GM18951 (cell line): ENCODE results near the gene FAM98A.

Experiments
- POLR2A ChIP-seq: IDR thresholded peaks from 4 replicates; pipeline ENCODE4 v1.6.1; 2011; ENCODE audit warnings: mild to moderate bottlenecking; ENCODE audit not compliant: insufficient read length, insufficient read depth; ENCODE audit errors: extremely low read depth
- in situ Hi-C: fragments of 300-500 bp; cut with MboI; formaldehyde crosslinking; loops from one replicate; pipeline ENCODE4 v1.12.0; 2022; ENCODE audit warnings: low sequenced_read_pairs, mixed read lengths, inconsistent platforms; ENCODE audit not compliant: unreplicated experiment

FAM98A gene

DNA sequence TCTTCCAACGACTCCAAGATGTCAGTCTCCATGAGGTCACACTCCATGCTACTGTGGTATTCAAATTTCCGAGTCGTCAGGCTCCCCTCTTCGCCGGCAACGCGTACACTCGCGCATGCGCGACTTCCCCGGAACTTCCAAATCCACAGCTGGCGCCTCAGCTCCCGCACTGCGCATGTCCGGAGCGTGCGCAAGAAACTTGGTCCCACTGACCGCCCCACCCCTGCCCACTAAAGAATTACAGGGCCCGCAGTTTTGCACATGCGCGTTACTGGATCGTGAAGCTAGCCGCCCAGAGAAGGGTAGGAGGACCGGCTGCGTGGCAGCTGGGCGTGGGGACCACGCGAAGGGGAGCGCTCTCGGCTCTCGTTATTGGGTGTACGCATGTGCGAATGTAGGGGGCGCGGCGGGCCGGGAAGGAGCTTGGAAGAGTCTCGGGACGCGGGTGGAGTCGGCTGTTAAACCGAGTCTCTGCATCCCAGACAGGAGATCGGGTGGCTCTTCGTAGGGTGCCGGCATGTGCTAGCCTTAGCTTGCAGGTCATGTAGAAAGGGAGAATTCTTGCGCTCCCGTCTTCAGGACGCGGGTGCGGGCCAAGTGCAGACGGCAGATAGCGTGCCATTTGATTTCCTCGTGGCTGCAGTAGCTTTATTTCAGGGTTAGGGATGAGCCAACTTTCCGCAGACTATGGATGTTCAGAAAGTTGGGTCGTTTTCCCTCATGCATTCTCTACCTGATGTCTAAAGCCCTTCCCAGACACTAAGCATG is at the start of gene FAM98A:
TSS of gene FAM98A (minus strand) at position 125 of the 768 bp plus-strand sequence. CDS start at position 47, 78 bp downstream.
- peak; percentile 68 for TF ChIP-seq POLR2A
- in situ Hi-C loops = no loop called here

DNA sequence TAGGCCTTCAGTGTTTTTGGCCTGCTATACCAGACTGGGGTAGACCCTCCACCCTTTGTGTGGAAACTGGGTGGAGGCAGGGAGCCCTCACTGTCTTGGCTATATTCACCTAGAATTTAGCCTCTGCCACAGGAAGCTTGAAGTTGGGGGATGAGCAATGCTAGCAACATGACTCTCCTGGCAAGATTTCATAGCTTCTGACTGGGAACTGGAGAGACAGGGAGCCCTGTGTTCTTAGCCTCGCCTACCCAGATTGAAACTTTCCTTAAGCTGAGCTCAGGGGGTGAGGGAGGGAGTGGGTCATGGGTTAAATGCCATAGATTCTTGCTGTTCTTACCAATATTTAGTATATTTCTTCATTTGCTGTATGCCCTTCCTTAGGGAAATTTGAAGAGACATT is 46.8 kb upstream of the FAM98A start:
- in situ Hi-C loops = no loop called here
- no peak for TF ChIP-seq POLR2A

DNA sequence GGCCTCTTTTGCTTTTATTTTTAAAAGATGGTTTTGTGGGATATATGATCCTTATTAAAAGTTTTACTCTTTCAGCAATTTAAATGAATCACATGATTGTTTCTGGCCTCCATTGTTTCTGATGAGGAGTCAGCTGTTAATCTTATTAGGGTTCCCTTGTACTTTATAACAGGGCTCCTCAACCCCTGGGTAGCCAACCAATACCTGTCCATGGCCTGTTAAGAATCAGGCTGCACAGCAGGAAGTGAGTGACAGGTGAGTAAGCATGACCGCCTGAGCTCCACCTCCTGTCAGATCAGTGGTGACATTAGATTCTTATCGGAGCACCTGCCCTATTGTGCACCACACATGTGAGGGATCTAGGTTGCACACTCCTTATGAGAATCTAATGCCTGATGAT is 45.1 kb upstream of the FAM98A start:
- TF ChIP-seq POLR2A = no peak
- in situ Hi-C loops = no loop called here

DNA sequence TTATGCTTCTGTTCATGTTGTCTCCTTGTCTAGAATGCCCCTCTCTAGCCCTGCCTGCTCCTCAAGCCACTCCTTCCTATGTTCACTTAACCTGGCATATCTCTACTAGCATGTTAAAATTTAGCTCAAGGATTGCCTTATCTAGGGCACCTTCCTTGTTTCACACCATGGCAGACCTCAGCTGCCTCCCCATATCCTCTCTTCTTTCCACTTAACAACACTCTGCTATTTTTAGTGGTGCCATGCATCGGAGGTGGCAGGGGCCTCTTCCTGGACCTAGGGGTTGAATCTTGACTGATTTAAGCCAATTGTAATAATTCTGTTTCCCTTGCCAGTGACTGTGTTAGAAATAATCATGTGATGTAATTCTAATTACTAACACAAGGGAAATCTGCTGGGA is 36.9 kb upstream of the FAM98A start:
- in situ Hi-C loops = no loop called here
- no peak for TF ChIP-seq POLR2A

DNA sequence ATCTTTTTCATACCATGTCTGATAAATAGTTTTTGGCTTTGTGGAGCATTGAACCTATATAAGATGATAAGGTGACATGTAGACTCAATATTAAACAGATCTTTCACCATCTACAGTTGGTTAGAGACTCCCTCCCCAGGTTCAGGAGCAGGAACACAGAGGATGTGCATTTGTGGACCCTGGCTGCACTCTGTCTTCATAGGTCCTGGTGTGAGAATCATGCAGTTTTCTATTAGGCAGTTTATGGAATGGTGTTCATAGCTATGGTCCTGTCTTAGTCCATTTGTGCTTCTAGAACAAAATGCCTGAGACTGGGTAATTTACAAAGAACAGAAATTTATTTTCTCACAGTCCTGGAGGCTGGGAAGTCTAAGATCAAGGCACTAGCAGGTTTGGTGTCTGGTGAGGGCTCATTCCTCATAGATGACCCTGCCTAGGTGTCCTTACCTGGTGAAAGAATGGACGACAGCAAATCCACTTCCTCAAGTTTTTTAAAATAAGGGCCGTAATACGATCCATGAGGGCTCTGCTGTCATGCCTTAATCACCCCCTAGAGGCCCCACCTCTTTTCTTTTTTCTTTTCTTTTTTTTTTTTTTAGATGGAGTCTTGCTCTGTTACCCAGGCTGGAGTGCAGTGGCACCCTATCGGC is 35.3 kb upstream of the FAM98A start:
- TF ChIP-seq POLR2A = no peak
- in situ Hi-C loops = no loop called here

DNA sequence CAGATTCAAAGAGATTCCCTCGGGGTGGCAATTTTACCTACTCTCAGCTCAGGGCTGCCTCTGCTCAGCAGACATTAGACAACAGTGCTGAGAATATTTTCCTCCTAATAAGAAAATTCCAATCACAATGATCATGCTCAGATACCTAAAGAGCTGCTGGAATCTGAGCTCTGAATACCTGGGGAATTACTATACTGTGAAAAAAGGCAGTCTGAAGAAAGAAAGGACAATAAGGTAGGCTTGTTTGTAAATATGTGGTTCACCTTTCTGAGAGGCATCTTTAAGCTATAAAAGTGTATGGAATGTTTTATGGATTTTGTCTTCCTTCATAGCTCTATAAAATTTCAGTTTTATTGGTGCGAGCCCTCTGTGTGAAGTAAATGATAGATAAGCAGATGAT is 34.2 kb upstream of the FAM98A start:
- in situ Hi-C loops = no loop called here
- TF ChIP-seq POLR2A = no peak

DNA sequence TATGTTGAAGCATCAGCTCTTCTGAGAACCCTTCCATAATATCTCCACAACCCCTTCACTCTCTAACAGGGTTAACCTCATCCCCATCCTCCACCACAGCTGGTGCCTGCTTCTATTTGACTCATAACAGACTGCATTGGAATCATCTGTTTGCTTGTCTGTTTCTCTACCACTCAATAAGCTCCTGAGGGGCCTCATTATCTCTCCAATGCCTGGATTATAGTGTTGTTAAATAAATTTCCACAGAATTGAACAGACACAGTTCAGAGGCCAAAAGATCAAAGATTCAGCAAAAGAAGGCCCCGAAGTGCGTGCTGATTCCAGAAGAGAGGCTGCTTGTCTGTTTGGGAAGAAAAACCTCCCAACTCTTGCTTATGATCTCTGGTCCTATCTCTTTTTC is 33.7 kb upstream of the FAM98A start:
- in situ Hi-C loops = no loop called here
- TF ChIP-seq POLR2A = no peak

DNA sequence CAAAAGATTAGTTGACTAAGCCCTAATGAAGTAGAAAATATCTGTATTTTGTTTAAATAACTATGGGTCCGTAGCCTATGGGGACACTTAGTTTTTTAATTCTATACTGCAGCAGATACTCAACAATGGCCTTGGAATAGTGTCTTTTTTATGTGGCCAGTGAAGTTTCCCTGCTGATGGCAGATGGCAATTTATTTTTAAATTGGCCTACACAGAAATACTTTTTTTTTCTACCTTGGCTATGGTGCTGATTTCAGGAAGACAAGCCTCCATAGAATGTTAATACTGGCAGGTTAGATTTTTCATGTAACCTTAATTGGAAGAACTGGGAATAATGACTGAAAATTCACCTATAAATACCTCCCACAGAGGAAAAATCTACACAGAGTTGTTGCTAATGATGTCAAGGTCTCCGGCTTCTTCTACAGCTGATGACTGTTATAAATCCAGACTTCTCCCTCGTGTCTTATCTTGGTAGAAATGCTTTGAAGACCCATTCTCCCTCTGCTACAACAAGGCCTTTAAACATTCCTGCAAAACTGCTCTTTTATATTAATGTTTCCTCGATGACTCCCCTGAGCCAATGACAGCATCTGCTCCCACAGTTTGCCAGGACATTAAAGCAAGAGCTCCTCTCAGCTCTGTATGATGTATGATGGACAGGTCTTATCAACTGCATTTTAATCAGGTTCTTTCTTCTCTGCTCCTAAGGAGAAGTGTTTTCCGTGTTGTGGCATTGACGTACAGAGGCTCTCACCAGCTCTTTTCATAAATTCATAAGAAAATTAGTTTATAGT is 29.1 kb upstream of the FAM98A start:
- in situ Hi-C loops = no loop called here
- TF ChIP-seq POLR2A = no peak

DNA sequence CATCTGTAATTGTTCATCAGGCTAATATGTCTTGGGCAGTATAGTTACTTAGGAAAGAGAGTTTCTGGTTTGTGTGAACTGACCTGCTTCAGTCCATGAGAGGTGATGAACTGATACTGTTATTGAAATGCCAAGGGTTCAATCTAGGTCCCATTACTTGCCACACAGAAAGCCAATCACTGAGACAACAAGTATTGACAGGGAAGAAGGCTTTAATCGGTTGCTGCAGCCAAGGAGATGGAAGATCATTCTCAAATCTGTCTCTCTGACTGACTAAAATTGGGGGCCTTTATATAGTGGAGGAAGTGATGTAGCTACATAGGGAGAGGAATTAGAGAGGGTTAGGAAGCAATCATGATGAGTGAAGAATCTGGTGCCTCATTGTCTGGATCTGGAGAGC is 19.9 kb upstream of the FAM98A start:
- in situ Hi-C loops = no loop called here
- TF ChIP-seq POLR2A = no peak

DNA sequence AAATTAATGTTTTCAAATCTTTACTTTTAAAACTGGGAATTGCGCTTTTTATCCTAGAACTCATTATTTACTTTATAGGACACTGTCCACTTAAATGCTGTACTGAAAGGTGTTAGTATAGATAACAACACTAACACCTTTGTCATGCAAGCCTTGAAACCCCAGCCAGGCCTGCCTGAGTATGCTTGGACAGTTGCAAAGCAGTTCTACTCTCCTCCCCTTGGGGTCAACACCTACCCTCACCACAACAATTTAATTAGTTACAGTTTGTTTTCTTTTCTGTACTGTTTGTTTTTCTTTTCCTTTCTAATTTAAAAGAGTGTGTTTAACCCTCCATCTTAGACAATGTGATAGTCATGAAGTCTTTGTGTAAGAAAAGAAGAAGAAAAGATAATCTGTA is 18.9 kb upstream of the FAM98A start:
- no peak for TF ChIP-seq POLR2A
- in situ Hi-C loops = no loop called here

DNA sequence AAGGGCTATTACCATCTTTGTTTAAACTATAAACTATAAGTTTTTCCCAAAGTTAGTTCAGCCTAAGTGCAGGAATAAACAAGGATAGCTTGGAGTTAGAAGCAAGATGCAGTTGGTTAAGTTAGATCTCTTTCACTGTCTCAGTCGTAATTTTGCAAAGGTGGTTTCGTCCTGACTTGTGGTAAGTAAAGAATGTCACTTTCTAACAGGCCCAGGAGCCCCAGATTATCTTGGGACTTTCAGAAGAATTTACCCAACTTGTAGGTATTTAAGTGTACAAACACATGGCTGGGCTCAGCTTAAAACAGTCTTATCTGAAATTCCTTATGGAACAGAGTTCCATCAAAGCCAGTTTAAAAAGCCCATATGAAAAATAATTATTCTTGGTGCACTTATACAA is 18.3 kb upstream of the FAM98A start:
- no peak for TF ChIP-seq POLR2A
- in situ Hi-C loops = no loop called here

DNA sequence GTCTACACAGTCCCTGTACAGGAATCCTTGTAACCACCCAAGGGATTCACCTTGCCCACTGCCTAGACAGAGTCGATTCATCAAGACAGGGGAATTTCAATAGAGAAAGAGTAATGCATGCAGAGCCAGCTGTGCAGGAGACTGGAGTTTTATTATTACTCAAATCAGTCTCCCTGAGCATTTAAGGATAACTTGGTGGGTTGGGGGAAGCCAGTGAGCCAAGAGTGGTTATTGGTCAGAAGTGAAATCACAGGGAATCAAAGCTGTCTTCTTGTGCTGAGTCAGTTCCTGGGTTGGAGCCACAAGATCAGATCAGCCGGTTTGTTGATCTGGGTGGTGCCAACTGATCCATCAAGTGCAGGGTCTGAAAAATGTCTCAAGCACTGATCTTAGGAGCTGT is 17.8 kb upstream of the FAM98A start:
- in situ Hi-C loops = no loop called here
- TF ChIP-seq POLR2A = no peak

DNA sequence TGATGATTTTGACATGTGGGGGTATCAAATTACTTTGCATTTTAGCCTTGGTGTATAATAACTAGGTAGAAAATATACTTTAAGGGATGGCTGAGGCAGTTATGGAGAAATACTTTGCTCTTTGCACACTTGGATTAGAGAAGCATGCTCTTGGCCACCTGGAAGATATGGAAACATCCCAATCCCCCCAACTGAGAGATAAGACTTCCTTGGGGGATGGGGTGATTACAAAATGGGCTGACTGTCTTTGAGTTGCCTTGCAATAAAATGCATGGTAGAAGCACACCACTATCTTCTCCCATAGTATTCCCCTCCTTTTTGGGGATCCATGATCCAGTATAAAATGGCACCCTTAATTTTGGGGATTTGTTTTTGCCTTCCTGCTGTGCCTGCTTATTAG is 15.1 kb upstream of the FAM98A start:
- in situ Hi-C loops = no loop called here
- no peak for TF ChIP-seq POLR2A
